ENCODE data around the gene TLR1. TPM values are rescaled to one million over a fixed set of nuclear protein-coding genes. Genes with fewer than 3 reads are reported as not detected.
"Not testable (repeated sequence)": the region's sequence is repeated elsewhere in the genome, so short reads cannot be mapped to it uniquely, and the experiment has no call there.

TLR1 gene
- total RNA-seq, 1 donor from 2014 or later: 27.9 TPM

DNA sequence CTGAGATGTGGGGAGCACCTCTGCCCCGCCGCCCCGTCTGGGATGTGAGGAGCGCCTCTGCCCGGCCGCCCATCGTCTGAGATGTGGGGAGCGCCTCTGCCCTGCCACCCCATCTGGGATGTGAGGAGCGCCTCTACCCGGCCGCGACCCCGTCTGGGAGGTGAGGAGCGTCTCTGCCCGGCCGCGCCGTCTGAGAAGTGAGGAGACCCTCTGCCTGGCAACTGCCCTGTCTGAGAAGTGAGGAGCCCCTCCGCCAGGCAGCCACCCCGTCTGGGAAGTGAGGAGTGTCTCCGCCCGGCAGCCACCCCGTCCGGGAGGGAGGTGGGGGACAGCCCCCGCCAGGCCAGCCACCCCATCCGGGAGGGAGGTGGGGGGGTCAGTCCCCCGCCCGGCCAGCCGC is 2.9 kb upstream of the TLR1 start:
- not testable (repeated sequence) for DNase-seq (ENCODE audit: low spot score)

DNA sequence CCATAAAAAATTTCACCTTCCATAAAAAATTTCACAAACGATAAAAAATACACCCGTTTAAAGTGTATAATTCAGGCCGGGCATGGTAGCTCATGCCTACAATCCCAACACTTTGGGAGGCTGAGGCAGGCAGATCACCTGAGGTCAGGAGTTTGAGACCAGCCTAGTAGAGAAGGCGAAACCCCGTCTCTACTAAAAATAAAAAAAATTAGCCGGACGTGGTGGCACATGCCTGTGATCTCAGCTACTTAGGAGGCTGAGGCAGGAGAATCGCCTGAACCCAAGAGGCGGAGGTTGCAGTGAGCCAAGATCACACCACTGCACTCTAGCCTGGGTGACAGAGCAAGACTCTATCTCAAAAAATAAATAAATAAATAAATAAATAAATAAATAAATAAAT is 1.7 kb upstream of the TLR1 start:
- DNase-seq (ENCODE audit: low spot score): not testable (repeated sequence)

DNA sequence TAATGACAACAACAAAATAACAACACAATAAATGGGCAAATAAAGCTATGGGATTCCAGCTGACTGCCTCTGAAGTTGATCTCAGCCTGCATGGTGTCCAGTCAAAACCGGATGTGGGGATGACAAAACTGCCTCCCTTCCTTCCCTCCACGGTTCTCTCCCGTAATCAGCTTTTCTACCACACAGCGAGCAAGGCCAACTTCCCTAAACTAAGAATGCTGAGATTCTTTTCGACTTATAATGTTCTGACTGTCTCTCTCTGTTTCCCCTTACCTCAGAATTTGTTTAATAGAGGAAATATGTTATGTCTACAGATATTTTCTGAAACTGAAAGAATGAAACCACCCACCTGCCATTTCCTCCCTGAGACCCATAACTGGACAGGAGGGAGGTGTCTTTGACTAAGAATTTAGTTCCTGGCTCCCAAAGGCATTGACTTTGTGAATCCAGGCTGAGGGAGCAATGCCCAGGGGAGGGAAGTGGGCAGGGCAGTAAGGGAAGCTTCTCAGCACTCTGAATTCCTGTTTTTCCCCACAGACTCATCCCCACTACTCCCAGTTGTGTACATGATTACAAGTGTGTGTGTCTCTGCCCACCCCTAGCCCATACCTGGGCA is 1.0 kb upstream of the TLR1 start:
- DNase-seq (ENCODE audit: low spot score): peak; percentile 51

DNA sequence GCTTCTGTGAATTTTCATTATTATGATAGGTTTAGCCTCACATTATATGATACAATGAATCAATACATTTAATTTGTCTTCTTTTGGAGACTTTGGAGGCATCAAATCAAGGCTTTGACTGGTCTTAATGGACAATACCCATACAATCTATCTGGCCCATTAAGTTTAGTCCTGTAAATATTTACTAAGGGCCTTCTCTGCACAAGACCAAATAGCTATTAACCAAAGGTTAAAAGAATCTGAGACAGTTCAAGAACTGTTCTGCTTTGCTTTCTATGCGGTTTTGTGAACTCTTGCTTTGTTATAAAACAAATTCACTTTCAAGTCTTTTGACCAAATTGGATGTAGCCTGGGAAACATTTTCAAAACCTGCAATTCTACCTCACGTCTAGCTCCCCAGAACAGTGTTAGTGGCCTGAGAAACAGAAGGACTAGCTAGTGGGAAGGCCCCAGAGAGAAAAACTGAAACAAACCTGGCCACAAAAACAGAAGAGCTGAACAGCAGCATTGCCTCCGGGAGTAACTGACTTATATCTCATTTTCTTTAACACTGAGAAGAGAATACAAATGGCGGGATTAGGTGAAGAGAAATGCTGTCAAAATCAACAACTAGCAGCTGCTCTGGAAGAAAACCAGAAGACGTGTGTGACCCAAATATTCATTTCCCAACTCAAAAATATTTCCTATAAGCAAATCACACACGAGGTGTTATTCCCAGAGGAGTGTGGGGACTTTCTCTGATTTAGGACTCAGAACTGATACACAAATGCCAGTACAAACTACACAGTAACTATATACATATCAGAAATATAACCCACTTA is 548 bp downstream of the TLR1 start:
- no peak for DNase-seq (ENCODE audit: low spot score)

DNA sequence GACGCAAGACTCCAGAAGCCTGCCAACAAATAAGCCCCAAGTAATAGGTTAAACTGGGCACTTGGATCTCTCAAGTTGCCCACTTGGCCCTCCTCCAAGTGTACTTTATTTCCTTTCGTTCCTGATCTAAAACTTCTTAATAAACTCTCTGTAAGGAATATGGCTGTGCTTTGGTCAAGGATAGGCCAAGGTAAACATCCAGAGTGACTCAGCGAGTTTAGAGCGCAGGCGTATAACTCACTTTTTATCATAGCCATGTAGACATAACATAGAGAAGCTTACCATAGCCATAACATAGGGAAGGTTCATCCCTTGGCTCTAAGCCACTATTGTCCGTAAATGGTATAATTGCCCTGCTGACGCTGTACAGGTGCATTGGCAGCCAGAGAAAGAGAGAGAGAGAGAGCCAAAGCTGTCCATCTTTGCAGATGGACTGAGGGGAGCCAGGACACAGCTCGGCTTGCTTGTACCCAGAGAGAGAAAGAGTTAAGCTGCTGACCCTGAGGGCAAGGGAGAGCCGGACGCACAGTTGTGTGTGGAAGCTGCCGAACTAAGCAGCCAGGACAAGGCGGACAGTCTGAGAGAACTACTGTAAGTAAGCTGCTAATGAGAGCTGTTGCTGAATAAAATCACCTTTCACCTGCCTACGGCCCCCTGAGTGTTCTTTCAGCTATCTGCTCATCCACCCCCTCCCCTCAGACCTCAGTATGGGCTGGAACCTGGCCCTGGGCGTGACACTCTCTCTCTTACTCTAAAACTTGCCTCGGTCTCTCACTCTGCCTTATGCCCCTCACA is 1.8 kb downstream of the TLR1 start:
- DNase-seq (ENCODE audit: low spot score): no peak

DNA sequence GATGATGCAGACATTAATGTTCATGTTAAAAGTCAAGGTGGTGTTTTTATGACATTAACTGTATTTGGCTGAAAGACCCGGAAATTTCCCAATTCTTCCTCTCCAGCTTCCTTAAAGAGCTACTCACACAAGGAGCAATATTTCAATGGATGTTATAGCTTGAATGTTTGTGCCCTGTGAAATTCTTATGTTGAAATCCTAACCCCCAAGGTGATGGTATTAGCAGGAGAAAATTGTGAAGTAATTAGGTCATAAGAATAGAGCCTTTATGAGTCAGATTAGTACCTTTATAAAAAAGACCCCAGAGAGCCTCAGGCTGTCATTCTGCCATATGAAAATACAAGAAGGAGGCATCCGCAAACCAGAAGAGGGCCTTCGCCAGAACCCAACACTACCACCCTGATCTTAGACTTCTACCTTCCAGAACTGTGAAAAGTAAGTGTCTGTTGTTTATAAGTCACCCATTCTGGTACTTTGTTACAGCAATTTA is 3.6 kb downstream of the TLR1 start:
- DNase-seq (ENCODE audit: low spot score): no peak

DNA sequence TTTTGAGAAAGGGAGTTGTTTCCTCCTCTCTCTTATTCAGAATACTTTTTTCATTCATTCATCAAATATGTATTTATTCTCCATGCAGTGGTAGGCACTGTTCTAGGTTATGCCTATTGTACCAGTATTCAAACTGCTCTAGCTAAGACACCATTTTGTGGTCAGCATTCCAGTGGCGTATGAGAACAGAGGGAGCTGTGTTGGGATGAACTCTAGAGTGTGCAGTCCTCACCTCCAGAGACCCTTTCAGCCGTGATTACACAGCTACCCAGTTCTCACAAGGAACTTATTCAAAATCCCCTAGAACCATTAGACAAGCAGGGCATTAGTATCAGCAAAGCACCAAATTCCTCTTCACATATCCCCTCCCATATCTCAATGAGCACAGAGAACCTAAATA is 4.2 kb downstream of the TLR1 start:
- DNase-seq (ENCODE audit: low spot score): no peak

DNA sequence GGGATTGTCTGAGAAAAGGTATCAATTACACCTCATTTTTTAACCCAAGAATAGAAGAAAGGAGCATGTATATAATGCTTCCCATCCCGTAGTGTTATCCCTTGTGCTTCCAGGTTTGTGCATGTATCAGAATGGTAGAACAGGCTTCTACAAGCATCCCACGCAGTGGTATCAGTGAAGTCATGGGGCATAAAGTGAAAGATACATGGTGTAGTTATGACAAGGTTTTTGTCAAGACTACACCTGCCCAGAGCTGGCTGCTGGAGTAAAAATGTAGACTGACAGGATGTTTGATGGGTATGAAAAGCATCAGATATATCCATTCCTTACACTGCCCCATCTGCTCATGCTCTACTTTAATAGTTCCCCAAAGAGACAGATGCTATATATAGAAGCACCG is 9.5 kb downstream of the TLR1 start:
- no peak for DNase-seq (ENCODE audit: low spot score)

DNA sequence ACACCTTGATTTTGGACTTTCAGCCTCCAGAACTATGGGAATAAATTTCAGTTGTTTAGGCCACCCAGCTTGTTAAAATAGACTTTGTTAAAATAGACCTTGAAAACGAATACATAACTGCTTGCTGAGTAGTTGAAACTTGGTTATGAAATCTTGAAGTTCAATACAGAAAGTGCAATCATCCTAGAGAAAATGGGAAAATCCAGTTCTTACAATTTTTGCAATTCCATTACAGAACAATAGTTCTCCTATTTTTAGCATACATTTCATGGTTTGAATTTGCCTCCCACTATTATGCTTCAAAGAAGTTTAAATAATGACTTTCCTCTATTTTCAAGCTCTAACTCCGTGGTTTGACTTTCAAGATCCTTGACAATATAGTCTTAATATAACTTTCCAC is 10.5 kb downstream of the TLR1 start:
- DNase-seq (ENCODE audit: low spot score): no peak

DNA sequence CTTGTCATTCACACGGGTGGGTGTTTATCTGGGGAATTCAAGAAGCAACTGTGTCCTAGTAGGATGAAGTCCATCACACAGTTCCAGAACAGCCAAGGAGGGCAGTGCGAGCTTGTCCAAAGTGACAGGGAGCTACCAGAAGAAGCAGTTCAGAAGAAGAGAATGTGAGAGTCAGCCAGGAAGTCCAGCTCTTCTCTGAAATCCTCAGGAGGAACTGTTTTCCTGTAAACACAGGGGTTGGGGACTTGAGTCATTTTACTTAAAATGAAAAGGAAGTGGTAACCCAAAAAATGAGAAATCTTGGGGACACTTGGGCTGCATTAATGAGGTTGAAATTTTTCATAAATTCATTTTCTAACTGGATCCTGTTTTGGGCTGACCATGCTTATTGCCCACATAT is 13.6 kb downstream of the TLR1 start:
- no peak for DNase-seq (ENCODE audit: low spot score)

DNA sequence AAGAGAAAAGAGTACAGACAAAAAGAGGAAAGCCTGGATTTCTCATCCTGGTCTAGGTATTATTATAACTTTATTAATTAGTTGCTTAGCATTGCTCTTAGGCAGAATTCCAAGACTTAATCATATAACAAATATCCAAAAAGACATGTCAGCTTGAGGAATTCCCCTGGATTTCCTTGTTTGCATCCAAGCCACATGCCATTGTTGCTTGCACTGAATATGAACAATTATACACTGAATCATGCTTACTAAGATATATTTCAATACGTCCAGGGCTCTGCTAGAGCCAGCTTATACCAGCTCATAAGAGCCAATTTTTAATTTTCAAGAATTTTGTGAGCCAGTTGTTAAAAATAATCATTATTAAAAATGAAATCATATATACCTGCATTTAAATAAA is 16.3 kb downstream of the TLR1 start:
- no peak for DNase-seq (ENCODE audit: low spot score)

DNA sequence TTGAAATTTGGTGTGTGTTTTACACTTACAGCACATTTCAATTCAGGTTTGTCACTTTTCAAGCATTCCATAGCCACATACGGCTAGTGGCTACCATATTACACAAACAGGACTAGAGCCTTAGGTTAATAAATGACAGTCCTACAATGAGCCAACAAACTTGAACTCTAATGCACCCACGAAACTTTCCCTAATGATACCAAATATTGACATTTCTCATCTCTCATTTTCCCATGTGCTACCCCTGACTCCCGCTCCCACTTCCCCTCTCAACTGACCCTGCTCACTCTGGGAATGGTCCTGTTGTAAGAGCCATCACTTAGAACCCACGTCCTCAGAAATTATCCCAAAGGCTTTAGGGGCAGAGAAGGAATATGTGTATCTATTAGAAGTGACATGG is 16.9 kb downstream of the TLR1 start:
- no peak for DNase-seq (ENCODE audit: low spot score)

DNA sequence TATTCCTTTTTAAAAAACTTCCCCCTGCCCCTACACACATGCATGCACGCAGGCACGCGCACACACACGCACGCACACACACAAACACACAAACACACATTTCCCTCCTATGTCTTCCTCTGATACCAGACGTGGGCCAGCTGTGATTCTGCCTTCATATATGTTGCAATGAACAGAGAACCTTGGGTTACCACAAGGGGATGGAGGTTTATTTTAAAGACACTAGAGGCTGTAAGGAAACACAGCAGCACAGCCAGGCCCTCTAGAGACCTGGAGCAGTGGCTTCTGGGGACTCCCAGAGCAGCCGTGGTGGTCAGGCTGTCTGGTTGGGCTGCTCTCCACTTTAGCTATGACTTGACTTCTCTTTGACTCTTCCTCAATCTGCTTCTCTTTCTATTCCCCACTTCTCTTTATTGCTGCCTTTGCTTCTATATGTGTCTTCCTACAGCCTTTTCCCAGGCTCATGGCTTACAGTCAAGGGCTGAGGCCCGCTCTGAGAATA is 18.6 kb downstream of the TLR1 start:
- DNase-seq (ENCODE audit: low spot score): peak; percentile 38

DNA sequence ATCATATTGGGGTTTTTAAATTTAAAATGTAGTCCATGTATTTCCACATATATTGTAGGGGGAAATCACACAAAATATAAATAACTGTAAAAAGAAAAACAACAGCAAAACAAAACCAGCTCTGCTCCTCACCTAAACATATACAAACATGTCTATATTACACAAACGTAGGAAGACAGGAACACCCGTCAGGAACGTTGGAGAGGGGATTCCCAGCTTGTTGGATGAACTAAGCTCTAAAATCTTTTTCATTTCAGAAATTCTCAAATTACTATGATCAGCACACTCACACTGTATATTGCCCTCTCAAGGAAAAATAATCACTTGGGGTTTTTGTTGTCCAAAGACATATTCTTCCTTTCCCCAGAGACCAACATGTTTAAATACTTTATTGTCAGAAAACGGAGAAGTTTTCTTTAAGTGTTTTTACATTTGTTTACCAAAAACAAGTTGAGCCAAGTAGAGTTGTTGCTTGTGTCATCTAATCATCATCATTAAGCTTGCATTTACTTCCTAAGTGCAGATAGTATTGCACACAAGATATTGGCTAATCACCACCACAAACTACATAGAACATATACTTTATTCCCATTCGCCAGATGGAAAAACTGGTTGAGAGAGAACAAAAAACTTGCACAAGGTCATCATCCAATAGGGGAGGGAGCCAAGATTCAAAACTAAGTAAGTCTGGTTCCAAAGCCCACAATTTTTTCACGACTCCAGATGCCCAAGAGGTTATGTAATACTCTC is 19.4 kb downstream of the TLR1 start:
- DNase-seq (ENCODE audit: low spot score): no peak

DNA sequence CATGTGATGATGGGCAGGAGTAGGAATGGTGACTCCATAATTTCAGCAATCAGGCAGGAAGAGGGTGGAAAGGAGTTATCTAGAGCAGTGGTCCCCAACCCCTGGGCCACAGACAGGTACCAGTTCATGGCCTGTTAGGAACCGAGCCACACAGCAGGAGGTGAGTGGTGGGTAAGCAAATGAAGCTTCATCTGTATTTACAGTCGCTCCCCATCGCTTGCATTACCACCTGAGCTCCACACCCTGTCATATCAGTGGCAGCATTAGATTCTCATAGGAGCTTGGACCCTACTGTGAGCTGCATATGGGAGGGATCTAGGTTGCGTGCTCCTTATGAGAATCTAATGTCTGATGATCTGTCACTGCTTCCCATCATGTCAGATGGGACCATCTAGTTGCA is 20.4 kb downstream of the TLR1 start:
- no peak for DNase-seq (ENCODE audit: low spot score)

DNA sequence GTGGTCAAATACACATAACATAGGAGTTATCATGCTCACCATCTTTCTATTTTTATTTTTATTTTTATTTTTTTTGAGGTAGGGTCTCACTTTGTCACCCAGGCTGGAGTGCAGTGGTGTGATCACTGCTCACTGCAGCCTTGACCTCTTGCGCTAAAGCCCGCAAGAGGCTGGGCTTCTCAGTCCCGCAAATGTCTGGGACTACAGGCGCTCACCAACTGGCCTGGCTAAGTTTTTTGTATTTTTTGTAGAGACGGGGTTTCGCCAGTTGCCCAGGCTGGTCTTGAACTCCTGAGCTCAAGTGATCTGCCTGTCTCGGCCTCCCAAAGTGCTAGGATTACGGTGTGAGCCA is 21.5 kb downstream of the TLR1 start:
- DNase-seq (ENCODE audit: low spot score): no peak

DNA sequence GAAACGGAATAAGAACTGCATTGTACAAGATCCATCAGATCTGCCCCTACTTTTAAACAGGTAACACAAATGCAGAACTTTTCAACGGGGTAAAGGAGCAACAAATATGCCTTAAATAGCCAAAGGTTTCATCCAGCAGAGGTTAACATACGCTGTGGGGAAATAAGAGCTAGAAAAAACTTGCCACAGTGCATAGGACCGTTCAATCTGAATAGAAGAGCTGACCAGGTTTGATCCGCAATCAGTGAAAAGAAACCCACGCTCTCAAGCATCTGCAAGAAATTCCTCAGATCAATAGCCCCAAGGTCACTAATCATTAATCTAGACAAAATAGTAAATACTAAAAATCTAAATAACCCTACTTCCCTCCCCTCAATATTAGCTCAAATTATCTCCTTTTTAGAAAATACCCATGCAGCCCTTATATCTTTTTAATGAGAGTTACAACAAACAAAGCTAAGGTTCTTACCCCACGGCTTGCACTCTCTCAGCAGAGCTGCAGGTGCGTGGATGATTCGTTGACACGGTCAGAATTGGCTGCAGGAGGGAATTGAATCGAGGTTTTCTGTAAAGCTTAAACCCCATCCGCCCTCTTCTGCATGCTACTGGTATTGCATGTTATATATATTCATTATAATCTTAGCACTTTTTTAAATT is 22.0 kb downstream of the TLR1 start, which contains the start of gene TLR10:
TSS of gene TLR10 (minus strand) at position 539 of the 657 bp plus-strand sequence. CDS start 7,400 bp downstream, outside the sequence.
- peak; percentile 31 for DNase-seq (ENCODE audit: low spot score)

DNA sequence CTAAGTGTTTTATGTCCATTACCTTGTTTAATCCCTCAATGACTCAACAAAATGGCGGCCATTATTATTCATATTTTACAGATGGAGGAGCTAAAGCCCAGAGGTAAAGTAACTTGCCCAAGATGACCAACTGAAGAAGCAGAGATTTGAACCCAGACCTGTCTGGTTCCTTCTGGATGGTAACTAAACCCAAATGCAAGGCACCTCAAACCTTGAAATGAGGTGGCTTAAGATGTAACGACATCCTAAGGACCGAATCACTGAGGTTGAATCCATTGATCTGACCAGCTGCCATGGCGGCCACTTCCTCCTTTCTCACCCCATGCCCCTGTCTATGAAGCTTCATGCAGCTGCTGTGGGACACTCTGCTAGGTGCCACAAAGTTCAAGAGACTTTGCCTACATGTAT is 22.7 kb downstream of the TLR1 start:
- no peak for DNase-seq (ENCODE audit: low spot score)

DNA sequence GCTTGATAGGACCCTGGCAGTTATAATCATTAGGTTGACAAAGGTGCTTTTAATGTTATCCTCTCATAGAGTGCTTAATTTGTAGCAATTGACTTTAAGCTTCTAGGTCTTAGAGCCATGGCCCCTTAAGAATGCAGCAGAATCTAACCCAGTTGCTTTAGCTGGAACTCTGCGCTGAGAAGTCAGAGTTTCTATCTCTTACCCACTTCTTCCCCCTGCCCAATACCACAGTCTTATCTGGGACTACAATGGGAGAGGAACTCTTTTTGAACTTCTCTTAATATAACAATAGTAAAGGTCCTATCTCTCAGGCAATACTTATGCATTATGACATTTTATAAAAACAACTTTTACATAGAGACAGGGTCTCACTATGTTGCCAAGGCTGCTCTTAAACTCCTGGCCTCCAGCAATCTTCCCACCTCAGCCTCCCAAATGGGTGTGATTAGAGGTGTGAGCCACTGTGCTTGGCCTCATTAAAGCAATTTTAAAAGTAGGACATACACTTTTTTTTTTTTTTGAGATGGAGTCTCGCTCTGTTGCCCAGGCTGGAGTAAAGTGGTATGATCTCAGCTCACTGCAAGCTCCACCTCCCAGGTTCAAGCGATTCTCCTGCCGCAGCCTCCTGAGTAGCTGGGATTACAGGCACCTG is 23.6 kb downstream of the TLR1 start:
- no peak for DNase-seq (ENCODE audit: low spot score)

DNA sequence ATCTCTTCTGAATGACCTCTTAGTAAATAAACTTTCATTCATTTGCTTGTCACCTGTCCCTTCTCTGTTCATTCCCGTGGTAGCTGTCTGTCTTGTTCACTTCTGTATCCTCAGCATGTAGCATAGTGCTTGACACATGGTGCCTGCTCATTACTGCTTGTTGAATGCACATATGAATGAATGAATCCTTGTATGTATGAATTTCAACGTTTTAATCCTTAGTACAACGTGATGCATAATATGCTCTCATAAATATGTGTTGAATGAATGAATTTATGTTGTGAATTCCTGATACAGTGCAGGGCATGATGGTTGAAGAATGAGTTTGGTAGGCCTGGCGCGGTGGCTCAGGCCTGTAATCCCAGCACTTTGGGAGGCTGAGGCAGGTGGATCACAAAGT is 24.8 kb downstream of the TLR1 start:
- DNase-seq (ENCODE audit: low spot score): no peak
